Activated B cell treated with CpG ODN at 0.5 μM for 24 hours (primary cell): ENCODE results near the gene DPH3. TPM values are rescaled to one million over a fixed set of nuclear protein-coding genes. Genes with fewer than 3 reads are reported as not detected.
A peak's percentile ranks its signal among the peaks of the same experiment; 100 is the strongest.

ENCODE experiments used
- ATAC-seq: fragments of 200-7000 bp; cut with Tn5 transposase; one replicate; pipeline ENCODE4 v1.10.0; 2021; ENCODE audit warnings: low read depth, mild to moderate bottlenecking, moderate library complexity
- CTCF ChIA-PET: fragments of 350-600 bp; sonication (Branson Sonifier 250); formaldehyde crosslinking; loops from one replicate; lab custom pipeline; 2021; ENCODE audit warnings: antibody characterized with exemption; lab: Charles Lee
- POLR2A ChIA-PET: fragments of 350-600 bp; sonication (Branson Sonifier 250); formaldehyde crosslinking; loops from one replicate; lab custom pipeline; 2021; ENCODE audit warnings: antibody characterized with exemption; lab: Charles Lee
- DNase-seq: peaks from one replicate; pipeline ENCODE4 v3.0.0; 2022
- H3K27ac Mint-ChIP-seq: one replicate; pipeline ENCODE4 v1.8.0; 2020; ENCODE audit warnings: mixed read lengths
- H3K27me3 Mint-ChIP-seq: one replicate; pipeline ENCODE4 v1.8.0; 2021; ENCODE audit warnings: mixed read lengths
- H3K36me3 Mint-ChIP-seq: one replicate; pipeline ENCODE4 v1.8.0; 2021; ENCODE audit warnings: low read depth, mixed read lengths
- H3K4me1 Mint-ChIP-seq: one replicate; pipeline ENCODE4 v1.8.0; 2021; ENCODE audit warnings: mixed read lengths
- H3K4me3 Mint-ChIP-seq: one replicate; pipeline ENCODE4 v1.8.0; 2020; ENCODE audit warnings: mild to moderate bottlenecking, mixed read lengths
- H3K9me3 Mint-ChIP-seq: one replicate; pipeline ENCODE4 v1.8.0; 2020; ENCODE audit warnings: mixed read lengths
- CTCF ChIP-seq: fragments of 200-600 bp; IDR thresholded peaks from one replicate; pipeline ENCODE4 v1.8.0; 2022; ENCODE audit warnings: antibody characterized with exemption, mild to moderate bottlenecking
- intact Hi-C: fragments of 100-400 bp; cut with micrococcal nuclease; formaldehyde crosslinking; loops from one replicate; pipeline ENCODE4 v1.15.1; 2024
- total RNA-seq: library from RNA; stranded (reverse); gene quantifications from 2 replicates; pipeline ENCODE4 v1.2.3, GENCODE V29; 2022

DPH3 gene
- total RNA-seq, 1 donor from 2014 or later = 13.4 TPM

GRCh38 chr3:16249886-16250285, 14.9 kb downstream of the DPH3 start:
- Mint-ChIP-seq H3K36me3 (no peaks in the 10 kb centered on the region), H3K27ac (no peak overlapping the region), H3K9me3 (no peaks in the 10 kb centered on the region), H3K4me3 (no peak overlapping the region), H3K4me1 (peaks cover 25% of the 10 kb centered on the region), H3K27me3 (peaks cover 10% of the 10 kb centered on the region)
- DNase-seq (no peak), ATAC-seq (no peak)
- POLR2A ChIA-PET = no interaction called here
- no peak for TF ChIP-seq CTCF
- CTCF ChIA-PET = no interaction called here
- intact Hi-C loops = loop anchor here (5.0 kb wide), 1 partner anchor 1143 kb away; no protein-coding TSS in a partner anchor

GRCh38 chr3:16249336-16249735, 15.4 kb downstream of the DPH3 start:
- Mint-ChIP-seq H3K4me3 (no peak overlapping the region), H3K9me3 (no peaks in the 10 kb centered on the region), H3K27me3 (peaks cover 10% of the 10 kb centered on the region), H3K27ac (no peak overlapping the region), H3K4me1 (peaks cover 25% of the 10 kb centered on the region), H3K36me3 (no peaks in the 10 kb centered on the region)
- ChIA-PET CTCF (no interaction called here), POLR2A (no interaction called here)
- intact Hi-C loops = loop anchor here (5.0 kb wide), 1 partner anchor 1142 kb away; no protein-coding TSS in a partner anchor
- no peak for TF ChIP-seq CTCF
- no peak for DNase-seq
- no peak for ATAC-seq

GRCh38 chr3:16248556-16248955, 16.2 kb downstream of the DPH3 start:
- Mint-ChIP-seq H3K27ac (no peak overlapping the region), H3K4me3 (no peak overlapping the region), H3K36me3 (no peaks in the 10 kb centered on the region), H3K9me3 (no peaks in the 10 kb centered on the region), H3K27me3 (peaks cover 7% of the 10 kb centered on the region), H3K4me1 (peaks cover 25% of the 10 kb centered on the region)
- intact Hi-C loops = loop anchor here (5.0 kb wide), 1 partner anchor 1141 kb away; no protein-coding TSS in a partner anchor
- no peak for ATAC-seq
- ChIA-PET CTCF (interaction anchor here (1.2 to 2.0 kb wide), 4 partner anchors 15 to 618 kb away, joined by 3 to 10 read pairs (median 6); partner anchors contain the start of gene DPH3), POLR2A (no interaction called here)
- no peak for TF ChIP-seq CTCF
- DNase-seq = no peak

- ChIA-PET POLR2A (no interaction called here), CTCF (interaction anchor here (1.0 to 2.0 kb wide), 7 partner anchors 11 to 617 kb away, joined by 3 to 10 read pairs (median 5); partner anchors contain the start of gene DPH3)
- peak; percentile 90 for ATAC-seq
- Mint-ChIP-seq H3K27ac (no peak overlapping the region), H3K4me1 (peaks cover 18% of the 10 kb centered on the region), H3K9me3 (no peaks in the 10 kb centered on the region), H3K27me3 (peaks cover 9% of the 10 kb centered on the region), H3K36me3 (no peaks in the 10 kb centered on the region), H3K4me3 (no peak overlapping the region)
- peak; percentile 43 for DNase-seq
- intact Hi-C loops = loop anchor here (1.0 to 5.0 kb wide), 4 partner anchors 199 to 1140 kb away; no protein-coding TSS in a partner anchor
- TF ChIP-seq CTCF = peak; percentile 87
Measured at GRCh38 chr3:16247282-16248061, 17.3 kb downstream of the DPH3 start.

GRCh38 chr3:16245609-16246008, 19.1 kb downstream of the DPH3 start:
- no peak for ATAC-seq
- H3K9me3 Mint-ChIP-seq = no peaks in the 10 kb centered on the region
- no peak for DNase-seq
- TF ChIP-seq CTCF = no peak
- no peak overlapping the region for H3K27ac Mint-ChIP-seq
- peaks cover 13% of the 10 kb centered on the region for H3K4me1 Mint-ChIP-seq
- ChIA-PET POLR2A (no interaction called here), CTCF (interaction anchor here (0.7 to 1.0 kb wide), 2 partner anchors 196 to 430 kb away, joined by 3 to 4 read pairs; no protein-coding TSS in a partner anchor)
- no peak overlapping the region for H3K4me3 Mint-ChIP-seq
- H3K36me3 Mint-ChIP-seq = no peaks in the 10 kb centered on the region
- intact Hi-C loops = loop anchor here (5.0 kb wide), 1 partner anchor 1138 kb away; no protein-coding TSS in a partner anchor
- H3K27me3 Mint-ChIP-seq = peaks cover 7% of the 10 kb centered on the region
